Vagina (tissue), 2 donors: ENCODE data around the gene DDX23.

Source experiments
- POLR2AphosphoS5 ChIP-seq, 2 donors: sonication (generic); formaldehyde crosslinking; IDR thresholded peaks; one replicate each; pipeline ENCODE4 v1.9.0; 2017; ENCODE audit warnings: antibody characterized with exemption in 2 of 2, mild to moderate bottlenecking in 2 of 2, low read depth in 1 of 2; ENCODE audit not compliant: insufficient read depth in 1 of 2
- TF ChIP-seq, protein P1 (sequence below), 3 experiments: fragments of 450-650 bp in 2 of 3; fragments of 200-600 bp in 1 of 3; sonication (generic) in 1 of 3; IDR thresholded peaks; one replicate each; pipeline ENCODE4 v1.5.1; 2017 to 2019; ENCODE audit warnings: antibody characterized with exemption in 3 of 3, mild to moderate bottlenecking in 2 of 3, moderate library complexity in 2 of 3

DNA sequence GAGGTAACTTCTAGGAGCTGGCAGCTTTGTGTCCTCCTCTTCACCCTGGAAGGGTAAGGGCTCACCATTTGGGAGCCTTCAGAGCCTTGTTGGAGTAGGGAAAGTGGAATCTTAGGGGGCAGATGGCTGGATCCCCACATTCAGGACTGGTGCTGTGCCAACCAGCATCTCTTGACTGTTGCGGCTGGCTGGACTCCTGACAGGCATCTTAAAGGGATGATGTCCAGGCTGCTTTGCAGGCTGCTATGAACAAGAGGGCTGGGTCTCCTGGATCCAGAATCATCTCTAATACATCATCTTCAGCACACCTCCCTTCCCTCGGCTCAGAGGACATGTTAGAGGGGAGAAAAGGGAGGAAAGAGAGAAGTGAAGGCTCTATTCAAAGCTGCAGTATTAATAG lies 29.3 kb downstream of the DDX23 start:
- TF ChIP-seq, protein P1, sequence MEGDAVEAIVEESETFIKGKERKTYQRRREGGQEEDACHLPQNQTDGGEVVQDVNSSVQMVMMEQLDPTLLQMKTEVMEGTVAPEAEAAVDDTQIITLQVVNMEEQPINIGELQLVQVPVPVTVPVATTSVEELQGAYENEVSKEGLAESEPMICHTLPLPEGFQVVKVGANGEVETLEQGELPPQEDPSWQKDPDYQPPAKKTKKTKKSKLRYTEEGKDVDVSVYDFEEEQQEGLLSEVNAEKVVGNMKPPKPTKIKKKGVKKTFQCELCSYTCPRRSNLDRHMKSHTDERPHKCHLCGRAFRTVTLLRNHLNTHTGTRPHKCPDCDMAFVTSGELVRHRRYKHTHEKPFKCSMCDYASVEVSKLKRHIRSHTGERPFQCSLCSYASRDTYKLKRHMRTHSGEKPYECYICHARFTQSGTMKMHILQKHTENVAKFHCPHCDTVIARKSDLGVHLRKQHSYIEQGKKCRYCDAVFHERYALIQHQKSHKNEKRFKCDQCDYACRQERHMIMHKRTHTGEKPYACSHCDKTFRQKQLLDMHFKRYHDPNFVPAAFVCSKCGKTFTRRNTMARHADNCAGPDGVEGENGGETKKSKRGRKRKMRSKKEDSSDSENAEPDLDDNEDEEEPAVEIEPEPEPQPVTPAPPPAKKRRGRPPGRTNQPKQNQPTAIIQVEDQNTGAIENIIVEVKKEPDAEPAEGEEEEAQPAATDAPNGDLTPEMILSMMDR (IDR thresholded peaks at IDR 0.05) = no peak
- no peak for TF ChIP-seq POLR2AphosphoS5 (IDR thresholded peaks at IDR 0.05; ENCODE audit: insufficient read depth in 1 of 2, low read depth in 1 of 2)
